ENCODE measurements around the gene HECW1. TPM values are rescaled to one million over a fixed set of nuclear protein-coding genes. Genes with fewer than 3 reads are reported as not detected.

HECW1 gene
- total and polyA plus RNA-seq, 2 of the 8 experiments (the other 6 are each of a cell fraction or from before 2014, with no cell fraction given), result 2.9 to 12.7 TPM

DNA sequence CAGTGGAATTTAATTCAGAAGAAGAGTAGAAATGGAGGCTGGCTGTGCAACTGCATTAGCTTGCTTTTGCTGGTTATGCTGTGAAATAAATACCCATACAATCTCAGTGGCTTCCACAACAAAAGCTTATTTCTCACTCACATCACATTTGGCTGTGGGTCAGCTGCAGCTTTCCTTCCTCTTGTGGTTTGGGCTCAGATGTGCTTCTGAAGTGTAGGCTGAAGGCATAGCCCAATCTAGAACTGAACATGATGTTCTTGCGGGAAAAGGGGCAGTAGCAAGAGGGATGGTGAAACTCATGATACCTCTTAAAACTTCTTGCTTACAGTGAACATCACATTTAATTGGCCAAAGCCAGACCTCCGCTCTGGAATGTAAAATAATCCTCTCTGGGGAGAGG lies 119.9 kb downstream of the HECW1 start (continued):
- TF ChIP-seq KDM5A (IDR thresholded peaks at IDR 0.05; ENCODE audit: low read length), result no peak

Measured in H1 (cell line).